ENCODE results near the gene CRMP1. TPM values are rescaled to one million over a fixed set of nuclear protein-coding genes. Genes with fewer than 3 reads are reported as not detected.

Gene CRMP1
- total RNA-seq, 1 donor from 2014 or later, result 245 TPM

- TF ChIP-seq CTCF (conservative IDR thresholded peaks at IDR 0.05), result no peak
- Mint-ChIP-seq H3K27ac (ENCODE audit: unreplicated experiment) (no peak overlapping the region), H3K4me3 (no peak overlapping the region), H3K4me1 (peaks cover 22% of the 10 kb centered on the region), H3K27me3 (ENCODE audit: low read depth) (peaks cover 27% of the 10 kb centered on the region), H3K36me3 (ENCODE audit: low read depth) (no peaks in the 10 kb centered on the region), H3K9me3 (no peaks in the 10 kb centered on the region)
- no peak for DNase-seq (ENCODE audit: low read depth, low spot score)
Observed at GRCh38 chr4:5932035-5932568, 39.2 kb upstream of the CRMP1 start.

- no peak for DNase-seq (ENCODE audit: low read depth, low spot score)
- Mint-ChIP-seq H3K27me3 (ENCODE audit: low read depth) (peaks cover 27% of the 10 kb centered on the region), H3K36me3 (ENCODE audit: low read depth) (no peaks in the 10 kb centered on the region), H3K4me3 (no peak overlapping the region), H3K27ac (ENCODE audit: unreplicated experiment) (no peak overlapping the region), H3K4me1 (peaks cover 27% of the 10 kb centered on the region), H3K9me3 (no peaks in the 10 kb centered on the region)
- TF ChIP-seq CTCF (conservative IDR thresholded peaks at IDR 0.05), result no peak
Observed at GRCh38 chr4:5931526-5931925, 38.6 kb upstream of the CRMP1 start.

GRCh38 chr4:5930876-5931275 lies 38.0 kb upstream of the CRMP1 start:
- Mint-ChIP-seq H3K4me1 (peaks cover 29% of the 10 kb centered on the region), H3K27me3 (ENCODE audit: low read depth) (peaks cover 27% of the 10 kb centered on the region), H3K27ac (ENCODE audit: unreplicated experiment) (no peak overlapping the region), H3K4me3 (no peak overlapping the region), H3K9me3 (no peaks in the 10 kb centered on the region), H3K36me3 (ENCODE audit: low read depth) (no peaks in the 10 kb centered on the region)
- TF ChIP-seq CTCF (conservative IDR thresholded peaks at IDR 0.05), result no peak
- no peak for DNase-seq (ENCODE audit: low read depth, low spot score)

DNA sequence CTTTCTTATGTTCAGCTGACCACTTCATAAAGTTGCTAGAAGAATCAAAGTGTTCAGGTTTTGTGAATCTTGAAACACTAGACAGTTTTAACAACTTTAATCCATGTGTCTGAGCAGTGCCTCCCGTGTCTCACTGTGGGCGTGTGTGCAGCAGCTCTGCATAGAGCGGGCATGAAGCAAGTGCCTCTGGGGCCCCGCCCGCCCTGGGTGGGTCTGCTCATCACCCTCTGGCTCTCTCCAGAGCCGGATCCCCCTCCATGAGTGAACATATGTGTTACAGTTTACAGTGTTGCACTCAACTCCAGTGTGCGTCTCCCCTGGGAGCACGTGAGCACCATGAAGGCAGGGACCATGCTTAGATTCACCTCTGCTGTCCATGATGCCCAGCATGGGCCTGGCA lies 37.6 kb upstream of the CRMP1 start:
- peaks cover 34% of the 10 kb centered on the region for H3K4me1 Mint-ChIP-seq
- DNase-seq (ENCODE audit: low read depth, low spot score), result no peak

GRCh38 chr4:5928844-5929420 lies 36.0 kb upstream of the CRMP1 start:
- no peak for DNase-seq (ENCODE audit: low read depth, low spot score)
- Mint-ChIP-seq H3K27me3 (ENCODE audit: low read depth) (peaks cover 17% of the 10 kb centered on the region), H3K27ac (ENCODE audit: unreplicated experiment) (no peak overlapping the region)

More for the DNA sequence above, 37.6 kb upstream of the CRMP1 start:
- H3K36me3 Mint-ChIP-seq (ENCODE audit: low read depth), result no peaks in the 10 kb centered on the region
- H3K9me3 Mint-ChIP-seq, result no peaks in the 10 kb centered on the region
- H3K27me3 Mint-ChIP-seq (ENCODE audit: low read depth), result peaks cover 27% of the 10 kb centered on the region
- no peak overlapping the region for H3K27ac Mint-ChIP-seq (ENCODE audit: unreplicated experiment)
- no peak for TF ChIP-seq CTCF (conservative IDR thresholded peaks at IDR 0.05)
- H3K4me3 Mint-ChIP-seq, result no peak overlapping the region

More at GRCh38 chr4:5928844-5929420, 36.0 kb upstream of the CRMP1 start:
- Mint-ChIP-seq H3K4me3 (no peak overlapping the region), H3K4me1 (peaks cover 36% of the 10 kb centered on the region), H3K36me3 (ENCODE audit: low read depth) (no peaks in the 10 kb centered on the region), H3K9me3 (no peaks in the 10 kb centered on the region)
- TF ChIP-seq CTCF (conservative IDR thresholded peaks at IDR 0.05), result no peak

Measured in neural crest cell (in vitro differentiated cells).